ENCODE data around the gene ASIC2.

- no peak for TF ChIP-seq CTCF (IDR thresholded peaks at IDR 0.05; ENCODE audit: low read length)
- no peak for TF ChIP-seq EZH2 (IDR thresholded peaks at IDR 0.05; ENCODE audit: borderline replicate concordance, low read length)
These were observed 2.8 kb downstream of the ASIC2 start for GRCh38 chr17:33290253-33290652.

Measured in OCI-LY1 (cell line).